Right forelimb (tissue), 1 donor: Measurements from ENCODE around the gene CA7.
"Not testable (repeated sequence)": the region's sequence is repeated elsewhere in the genome, so short reads cannot be mapped to it uniquely, and the experiment has no call there.

Experiments
- DNase-seq: peaks from one replicate; pipeline ENCODE4 v3.0.0-alpha.2; 2018

CA7 gene

GRCh38 chr16:66874079-66874775, 30.0 kb downstream of the CA7 start:
- no peak for DNase-seq

- no peak for DNase-seq
Observed at GRCh38 chr16:66878067-66878466, 33.9 kb downstream of the CA7 start.

GRCh38 chr16:66880288-66881013, 36.2 kb downstream of the CA7 start, which contains the start of gene PDP2:
PDP2 (plus strand) TSS chr16:66880515; CDS start chr16:66884285, 3,770 bp downstream.
- peak; percentile 93 for DNase-seq

- no peak for DNase-seq
Observed at GRCh38 chr16:66881014-66881417, 36.8 kb downstream of the CA7 start.

GRCh38 chr16:66881560-66881959, 37.3 kb downstream of the CA7 start:
- DNase-seq, result no peak

- no peak for DNase-seq
Observed at GRCh38 chr16:66881964-66882508, 37.8 kb downstream of the CA7 start.

GRCh38 chr16:66882702-66883101, 38.5 kb downstream of the CA7 start:
- DNase-seq, result no peak

- no peak for DNase-seq
Observed at GRCh38 chr16:66885491-66885890, 41.3 kb downstream of the CA7 start.

GRCh38 chr16:66886321-66886720, 42.1 kb downstream of the CA7 start:
- DNase-seq, result no peak

- DNase-seq, result no peak
Observed at GRCh38 chr16:66886914-66887313, 42.7 kb downstream of the CA7 start.

- no peak for DNase-seq
Observed at GRCh38 chr16:66888647-66889615, 44.7 kb downstream of the CA7 start.

- DNase-seq, result no peak
Observed at GRCh38 chr16:66889622-66890021, 45.4 kb downstream of the CA7 start.

- no peak for DNase-seq
Observed at GRCh38 chr16:66890799-66891198, 46.6 kb downstream of the CA7 start.

- no peak for DNase-seq
Observed at GRCh38 chr16:66891360-66891759, 47.1 kb downstream of the CA7 start.

- DNase-seq, result no peak
Observed at GRCh38 chr16:66891797-66892196, 47.6 kb downstream of the CA7 start.

- no peak for DNase-seq
Observed at GRCh38 chr16:66894055-66894454, 49.8 kb downstream of the CA7 start.

GRCh38 chr16:66894948-66895688, 50.9 kb downstream of the CA7 start:
- peak; percentile 77 for DNase-seq

GRCh38 chr16:66895689-66895979, 51.4 kb downstream of the CA7 start:
- DNase-seq, result no peak

- DNase-seq, result no peak
Observed at GRCh38 chr16:66895999-66896398, 51.8 kb downstream of the CA7 start.

GRCh38 chr16:66896682-66897081, 52.5 kb downstream of the CA7 start:
- DNase-seq, result not testable (repeated sequence)

- no peak for DNase-seq
Observed at GRCh38 chr16:66898207-66898606, 54.0 kb downstream of the CA7 start.

GRCh38 chr16:66898933-66899309, 54.7 kb downstream of the CA7 start:
- no peak for DNase-seq
